ENCODE data around the gene ITGB8.

GRCh38 chr7:20288036-20288435 lies 42.7 kb upstream of the ITGB8 start:
- TF ChIP-seq POLR2A (IDR thresholded peaks at IDR 0.05; ENCODE audit: low read length) (no peak), GATA1 (IDR thresholded peaks at IDR 0.05; ENCODE audit: low read depth, low read length) (no peak)
